OCI-LY7 (cell line): ENCODE data around the gene NGF. TPM values are rescaled to one million over a fixed set of nuclear protein-coding genes. Genes with fewer than 3 reads are reported as not detected.

ENCODE experiments used
- BruUV-seq: library from RNA; stranded (reverse); fragments of 400-500 nt; replicated peaks from 2 replicates; lab custom pipeline; 2021; lab: Mats Ljungman, UMichigan
- CTCF ChIA-PET: fragments of 300-600 bp; sonication (Branson Sonifier 250); formaldehyde crosslinking; loops from one replicate; lab custom pipeline; 2022; ENCODE audit warnings: antibody characterized with exemption; ENCODE audit not compliant: unreplicated experiment; lab: Charles Lee
- POLR2A ChIA-PET: fragments of 300-600 bp; sonication (Branson Sonifier 250); formaldehyde crosslinking; loops from one replicate; lab custom pipeline; 2022; ENCODE audit warnings: antibody characterized with exemption; lab: Charles Lee
- DNase-seq: peaks from one replicate; pipeline ENCODE4 v3.0.0-alpha.2; 2015; ENCODE audit warnings: low spot score
- H2AFZ ChIP-seq: fragments of 200-600 bp; sonication (generic), shearing (Covaris generic); 2 replicates; pipeline ENCODE4 v1.6.1; 2014; ENCODE audit warnings: mild to moderate bottlenecking, antibody characterized with exemption, low read length, moderate library complexity
- H3K27ac ChIP-seq: fragments of 200-600 bp; sonication (generic); 2 replicates; pipeline ENCODE4 v1.5.1; 2014; ENCODE audit warnings: mixed run types, low read depth, mild to moderate bottlenecking, moderate library complexity, low read length, inconsistent platforms; ENCODE audit not compliant: poor library complexity, severe bottlenecking
- H3K36me3 ChIP-seq: fragments of 200-600 bp; sonication (generic); 2 replicates; pipeline ENCODE4 v1.6.1; 2014; ENCODE audit warnings: mild to moderate bottlenecking, antibody characterized with exemption, low read length, moderate library complexity, mixed read lengths; ENCODE audit not compliant: insufficient read depth
- H3K4me1 ChIP-seq: fragments of 200-600 bp; sonication (generic); 2 replicates; pipeline ENCODE4 v1.5.1; 2014; ENCODE audit warnings: mild to moderate bottlenecking, low read length; ENCODE audit not compliant: insufficient read depth, poor library complexity, severe bottlenecking
- H3K4me2 ChIP-seq: fragments of 200-600 bp; sonication (generic); 2 replicates; pipeline ENCODE4 v1.6.1; 2014; ENCODE audit warnings: mild to moderate bottlenecking, low read length
- H3K4me3 ChIP-seq: fragments of 200-600 bp; sonication (generic); 2 replicates; pipeline ENCODE4 v1.5.1; 2014; ENCODE audit warnings: mild to moderate bottlenecking, low read depth, low read length; ENCODE audit not compliant: poor library complexity, severe bottlenecking
- H3K79me2 ChIP-seq: fragments of 200-600 bp; sonication (generic); 2 replicates; pipeline ENCODE4 v1.6.1; 2016; ENCODE audit warnings: low read depth, mild to moderate bottlenecking, low read length, moderate library complexity, mixed read lengths; ENCODE audit not compliant: insufficient read depth
- H3K9me2 ChIP-seq: fragments of 200-600 bp; sonication (generic); 2 replicates; pipeline ENCODE4 v1.6.1; 2016; ENCODE audit warnings: mild to moderate bottlenecking, low read length, mixed read lengths; ENCODE audit not compliant: insufficient read depth
- H3K9me3 ChIP-seq: fragments of 200-600 bp; sonication (generic); 2 replicates; pipeline ENCODE4 v1.6.1; 2014; ENCODE audit warnings: mild to moderate bottlenecking, mixed run types, low read length, mixed read lengths
- H4K20me1 ChIP-seq: fragments of 200-600 bp; sonication (generic); 2 replicates; pipeline ENCODE4 v1.6.1; 2014; ENCODE audit warnings: mild to moderate bottlenecking, antibody characterized with exemption, low read length, moderate library complexity, mixed read lengths; ENCODE audit not compliant: insufficient read depth
- EZH2phosphoT487 ChIP-seq: fragments of 200-600 bp; sonication (generic); IDR thresholded peaks from 2 replicates; pipeline ENCODE4 v1.6.1; 2018; ENCODE audit warnings: low read depth, borderline replicate concordance, mild to moderate bottlenecking, mixed run types, antibody characterized with exemption, low read length, moderate library complexity, mixed read lengths
- intact Hi-C: fragments of 100-400 bp; cut with micrococcal nuclease; formaldehyde crosslinking; loops from one replicate; pipeline ENCODE4 v1.10.0; 2022; ENCODE audit not compliant: unreplicated experiment
- total RNA-seq, 2 experiments: library from RNA; depleted of rRNA in 1 of 2; stranded (reverse); fragments of >200 nt in 1 of 2; shearing (Covaris generic) in 1 of 2; gene quantifications; 2 replicates each; pipeline ENCODE4 v1.2.3, GENCODE V29; 2014 to 2022
- TF ChIP-seq, protein P1 (sequence below): fragments of 200-600 bp; sonication (generic); conservative IDR thresholded peaks from 2 replicates; pipeline ENCODE4 v1.5.1; 2014; ENCODE audit warnings: mild to moderate bottlenecking, antibody characterized with exemption, low read length, moderate library complexity, mixed read lengths

NGF gene
- total RNA-seq, 2 experiments from 2014 or later: not detected

DNA sequence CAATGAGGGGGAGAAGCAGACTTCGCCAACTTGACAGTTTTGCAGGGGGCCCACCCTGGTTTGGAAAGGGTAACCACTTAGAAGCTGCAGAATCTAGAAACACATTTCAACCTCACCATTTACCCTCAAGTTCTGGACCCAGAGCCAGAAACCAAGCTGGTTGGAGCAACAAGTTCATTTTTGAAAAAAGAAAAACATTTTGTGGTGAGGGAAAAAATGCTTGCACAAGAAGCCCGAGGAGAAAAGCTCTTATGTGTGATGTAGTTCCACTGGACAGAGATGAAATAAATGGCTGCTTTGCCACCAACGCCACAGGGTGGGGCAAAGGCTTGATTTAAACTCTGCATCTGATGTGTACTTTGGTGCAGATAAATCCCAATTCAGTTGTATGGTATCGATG, 10.6 kb upstream of the NGF start:
- intact Hi-C loops: no loop called here
- BruUV-seq: no TSS peak
- POLR2A ChIA-PET: no interaction called here
- no peaks in the 10 kb centered on the region for H3K9me3 ChIP-seq
- DNase-seq: no peak
- TF ChIP-seq, protein P1, sequence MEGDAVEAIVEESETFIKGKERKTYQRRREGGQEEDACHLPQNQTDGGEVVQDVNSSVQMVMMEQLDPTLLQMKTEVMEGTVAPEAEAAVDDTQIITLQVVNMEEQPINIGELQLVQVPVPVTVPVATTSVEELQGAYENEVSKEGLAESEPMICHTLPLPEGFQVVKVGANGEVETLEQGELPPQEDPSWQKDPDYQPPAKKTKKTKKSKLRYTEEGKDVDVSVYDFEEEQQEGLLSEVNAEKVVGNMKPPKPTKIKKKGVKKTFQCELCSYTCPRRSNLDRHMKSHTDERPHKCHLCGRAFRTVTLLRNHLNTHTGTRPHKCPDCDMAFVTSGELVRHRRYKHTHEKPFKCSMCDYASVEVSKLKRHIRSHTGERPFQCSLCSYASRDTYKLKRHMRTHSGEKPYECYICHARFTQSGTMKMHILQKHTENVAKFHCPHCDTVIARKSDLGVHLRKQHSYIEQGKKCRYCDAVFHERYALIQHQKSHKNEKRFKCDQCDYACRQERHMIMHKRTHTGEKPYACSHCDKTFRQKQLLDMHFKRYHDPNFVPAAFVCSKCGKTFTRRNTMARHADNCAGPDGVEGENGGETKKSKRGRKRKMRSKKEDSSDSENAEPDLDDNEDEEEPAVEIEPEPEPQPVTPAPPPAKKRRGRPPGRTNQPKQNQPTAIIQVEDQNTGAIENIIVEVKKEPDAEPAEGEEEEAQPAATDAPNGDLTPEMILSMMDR: no peak
- no peak for TF ChIP-seq EZH2phosphoT487
- H2AFZ ChIP-seq: no peak overlapping the region
- H3K79me2 ChIP-seq: no peaks in the 10 kb centered on the region
- H3K9me2 ChIP-seq: no peaks in the 10 kb centered on the region
- H4K20me1 ChIP-seq: no peaks in the 10 kb centered on the region
- no peak overlapping the region for H3K27ac ChIP-seq
- H3K4me2 ChIP-seq: no peak overlapping the region
- H3K4me1 ChIP-seq: peaks cover 47% of the 10 kb centered on the region
- H3K36me3 ChIP-seq: no peaks in the 10 kb centered on the region
- CTCF ChIA-PET: no interaction called here
- H3K4me3 ChIP-seq: no peak overlapping the region

DNA sequence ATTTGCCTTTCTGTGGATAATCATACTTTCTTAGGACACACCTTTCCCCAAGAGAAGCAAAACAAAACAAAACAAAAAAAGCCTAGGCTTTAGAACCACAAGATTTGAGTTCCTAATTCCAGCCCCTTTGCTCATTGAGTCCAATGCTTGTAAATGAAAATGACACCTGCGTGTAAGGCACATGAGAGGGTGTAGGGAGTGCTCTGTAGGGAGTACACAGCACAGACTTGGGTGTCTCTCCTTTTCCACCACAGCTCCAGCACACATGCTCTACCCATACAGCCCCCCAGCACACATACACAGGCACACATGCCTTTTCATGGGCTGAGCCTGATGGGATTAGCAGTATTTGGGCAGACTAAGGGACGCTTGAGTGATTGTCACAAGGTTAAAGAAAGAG, 9.2 kb upstream of the NGF start:
- intact Hi-C loops: no loop called here
- Histone ChIP-seq H3K4me3 (no peak overlapping the region), H3K4me1 (peaks cover 60% of the 10 kb centered on the region), H3K36me3 (no peaks in the 10 kb centered on the region), H4K20me1 (no peaks in the 10 kb centered on the region), H2AFZ (peak overlapping the region; percentile 46), H3K4me2 (peak overlapping the region; percentile 3; the same call in 1 of the 2 replicates), H3K27ac (no peak overlapping the region), H3K9me2 (no peaks in the 10 kb centered on the region), H3K9me3 (no peaks in the 10 kb centered on the region), H3K79me2 (no peaks in the 10 kb centered on the region)
- CTCF ChIA-PET: no interaction called here
- DNase-seq: peak; percentile 7
- no peak for TF ChIP-seq EZH2phosphoT487
- TF ChIP-seq, protein P1: no peak
- POLR2A ChIA-PET: no interaction called here
- BruUV-seq: no TSS peak

DNA sequence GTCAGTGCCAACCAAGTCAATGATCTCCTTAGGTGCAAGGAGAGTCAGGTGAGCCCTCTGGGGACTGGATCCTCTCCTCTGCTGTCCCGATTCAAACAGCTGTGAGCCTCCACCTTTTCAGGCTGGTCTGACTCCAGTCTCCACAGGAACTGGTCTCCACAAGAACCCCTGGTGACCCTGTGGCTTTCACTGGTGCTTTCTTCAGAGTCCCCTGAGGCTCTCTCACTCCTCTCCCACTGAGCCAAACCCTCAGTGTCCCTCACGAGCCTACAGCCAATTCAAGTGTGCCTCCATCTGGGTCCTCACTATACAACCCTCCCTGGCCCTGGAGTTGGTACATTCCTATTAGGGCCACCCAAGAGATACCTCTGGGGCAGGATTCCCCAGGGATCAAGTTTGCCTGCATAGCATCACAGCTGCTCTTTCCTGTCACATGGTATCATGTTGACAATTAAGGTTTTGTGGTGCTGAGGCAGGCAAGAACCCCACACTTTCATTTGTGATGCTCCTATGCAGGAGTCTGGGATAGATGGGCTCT, 5.2 kb upstream of the NGF start:
- no peaks in the 10 kb centered on the region for H3K9me3 ChIP-seq
- DNase-seq: peak; percentile 95
- H3K27ac ChIP-seq: peak overlapping the region; percentile 64
- POLR2A ChIA-PET: no interaction called here
- TF ChIP-seq, protein P1: no peak
- TF ChIP-seq EZH2phosphoT487: no peak
- CTCF ChIA-PET: no interaction called here
- no peaks in the 10 kb centered on the region for H3K79me2 ChIP-seq
- peaks cover 62% of the 10 kb centered on the region for H3K4me1 ChIP-seq
- intact Hi-C loops: loop anchor here (5.0 kb wide), 2 partner anchors 46 to 119 kb away; no protein-coding TSS in a partner anchor
- peak overlapping the region; percentile 63 for H3K4me2 ChIP-seq
- no peaks in the 10 kb centered on the region for H3K9me2 ChIP-seq
- H3K4me3 ChIP-seq: peak overlapping the region; percentile 37
- no peaks in the 10 kb centered on the region for H4K20me1 ChIP-seq
- no TSS peak for BruUV-seq
- no peaks in the 10 kb centered on the region for H3K36me3 ChIP-seq
- peak overlapping the region; percentile 77; the same call in 1 of the 2 replicates for H2AFZ ChIP-seq
